B cell (primary cell): Measurements from ENCODE around the gene EPC1. TPM values are rescaled to one million over a fixed set of nuclear protein-coding genes. Genes with fewer than 3 reads are reported as not detected.
A peak's percentile ranks its signal among the peaks of the same experiment; 100 is the strongest.

ENCODE experiments used
- ATAC-seq: fragments of 200-7000 bp; cut with Tn5 transposase; one replicate; pipeline ENCODE4 v1.10.0; 2021; ENCODE audit warnings: low read depth, mild to moderate bottlenecking, moderate number of reproducible peaks, moderate library complexity
- CTCF ChIA-PET: fragments of 350-600 bp; sonication (Branson Sonifier 250); formaldehyde crosslinking; loops from one replicate; lab custom pipeline; 2021; ENCODE audit warnings: antibody characterized with exemption, inconsistent platforms; lab: Charles Lee
- POLR2A ChIA-PET: fragments of 350-600 bp; sonication (Branson Sonifier 250); formaldehyde crosslinking; loops from one replicate; lab custom pipeline; 2021; ENCODE audit warnings: antibody characterized with exemption; lab: Charles Lee
- DNase-seq: peaks from one replicate; pipeline ENCODE4 v3.0.0; 2013
- H2AFZ ChIP-seq: 2 replicates; pipeline ENCODE4 v1.6.1; 2012; ENCODE audit warnings: mild to moderate bottlenecking, low read depth, low read length; ENCODE audit not compliant: insufficient read depth, poor library complexity, severe bottlenecking
- H3K27ac ChIP-seq, 2 donors: 1 replicate in 1 of 2; 2 replicates in 1 of 2; pipeline ENCODE4 v1.5.1; 2012 to 2013; ENCODE audit warnings: low read length in 2 of 2, mild to moderate bottlenecking in 2 of 2, moderate library complexity in 1 of 2
- H3K27me3 ChIP-seq, 4 experiments: fragments of 200-600 bp in 1 of 4; sonication (generic) in 1 of 4; replicated peaks in 1 of 4; 1 replicate in 2 of 4; 2 replicates in 2 of 4; pipeline versions ENCODE4 v1.6.1 to v1.7.0; 2013 to 2016; ENCODE audit warnings: low read length in 3 of 4, mild to moderate bottlenecking in 2 of 4, mixed read lengths in 1 of 4, moderate library complexity in 1 of 4; ENCODE audit not compliant: insufficient read depth in 4 of 4, control insufficient read depth in 3 of 4; ENCODE audit errors: control extremely low read depth in 1 of 4
- H3K36me3 ChIP-seq, 2 experiments: replicated peaks in 1 of 2; 1 replicate in 1 of 2; 2 replicates in 1 of 2; pipeline versions ENCODE4 v1.6.1 to v1.7.1; 2013; ENCODE audit warnings: low read length in 1 of 2; ENCODE audit not compliant: insufficient read depth in 2 of 2, control insufficient read depth in 1 of 2; ENCODE audit errors: control extremely low read depth in 1 of 2, extremely low read depth in 1 of 2
- H3K4me1 ChIP-seq, 2 donors: fragments of 200-600 bp in 1 of 2; sonication (generic) in 1 of 2; 1 replicate in 1 of 2; 2 replicates in 1 of 2; pipeline versions ENCODE4 v1.5.1 to v1.6.1; 2013 to 2017; ENCODE audit warnings: low read length in 2 of 2; ENCODE audit not compliant: control insufficient read depth in 2 of 2, insufficient read depth in 2 of 2
- H3K4me2 ChIP-seq: replicated peaks from 2 replicates; pipeline ENCODE3; 2012; ENCODE audit warnings: mild to moderate bottlenecking, low read depth, low read length; ENCODE audit not compliant: poor library complexity, severe bottlenecking
- H3K4me3 ChIP-seq, 5 experiments: fragments of 200-600 bp in 1 of 5; sonication (generic) in 1 of 5; 1 replicate in 3 of 5; 2 replicates in 2 of 5; pipeline versions ENCODE4 v1.5.1 to v1.7.0; 2011 to 2016; ENCODE audit warnings: low read length in 4 of 5, mild to moderate bottlenecking in 4 of 5, low read depth in 2 of 5, control low read depth in 1 of 5, moderate library complexity in 1 of 5; ENCODE audit not compliant: insufficient read depth in 1 of 5; ENCODE audit errors: control extremely low read depth in 1 of 5, extremely low read depth in 1 of 5
- H3K79me2 ChIP-seq: fragments of 200-600 bp; sonication (generic); one replicate; pipeline ENCODE4 v1.6.0; 2016; ENCODE audit warnings: low read length; ENCODE audit not compliant: control insufficient read depth, insufficient read depth
- H3K9ac ChIP-seq: fragments of 200-600 bp; sonication (generic); 2 replicates; pipeline ENCODE4 v1.6.1; 2017; ENCODE audit warnings: mild to moderate bottlenecking, low read length, moderate library complexity
- H3K9me3 ChIP-seq, 3 donors: one replicate each; pipeline versions ENCODE4 v1.6.1 to v1.7.1; 2013; ENCODE audit warnings: low read length in 2 of 3; ENCODE audit not compliant: control insufficient read depth in 2 of 3, insufficient read depth in 1 of 3; ENCODE audit errors: control extremely low read depth in 1 of 3
- H4K20me1 ChIP-seq: 2 replicates; pipeline ENCODE4 v1.6.0; 2012; ENCODE audit warnings: mild to moderate bottlenecking, low read length; ENCODE audit not compliant: insufficient read depth, control insufficient read depth, poor library complexity, severe bottlenecking
- H3K27ac Mint-ChIP-seq: one replicate; pipeline ENCODE4 v1.8.0; 2021; ENCODE audit warnings: mixed read lengths
- H3K27me3 Mint-ChIP-seq: one replicate; pipeline ENCODE4 v1.8.0; 2021; ENCODE audit warnings: mixed read lengths
- H3K4me1 Mint-ChIP-seq: one replicate; pipeline ENCODE4 v1.8.0; 2021; ENCODE audit warnings: mixed read lengths
- H3K4me3 Mint-ChIP-seq: one replicate; pipeline ENCODE4 v1.8.0; 2021; ENCODE audit warnings: mixed read lengths
- H3K9me3 Mint-ChIP-seq: one replicate; pipeline ENCODE4 v1.8.0; 2022; ENCODE audit warnings: mixed read lengths; ENCODE audit not compliant: insufficient read depth
- CTCF ChIP-seq: fragments of 200-600 bp; IDR thresholded peaks from one replicate; pipeline ENCODE4 v1.8.0; 2022; ENCODE audit warnings: antibody characterized with exemption, mild to moderate bottlenecking
- EZH2 ChIP-seq: IDR thresholded peaks from 2 replicates; pipeline ENCODE4 v1.6.1; 2012; ENCODE audit warnings: borderline replicate concordance, low read depth, mild to moderate bottlenecking, moderate library complexity, low read length; ENCODE audit not compliant: insufficient read depth, poor library complexity, severe bottlenecking
- WGBS: methylation state at CpG from one replicate; pipeline ENCODE4 v1.1.5; 2013; ENCODE audit warnings: missing lambda C conversion rate; ENCODE audit not compliant: insufficient coverage; 5-methylcytosine and 5-hydroxymethylcytosine counted together
- intact Hi-C: fragments of 100-400 bp; cut with micrococcal nuclease; formaldehyde crosslinking; loops from one replicate; pipeline ENCODE4 v1.10.0; 2022
- polyA plus RNA-seq: library from polyadenylated mRNA; depleted of rRNA; stranded (reverse); fragments of >200 nt; gene quantifications from 2 replicates; pipeline ENCODE4 v1.2.3, GENCODE V29; 2012
- total RNA-seq, 2 donors: library from RNA; stranded (reverse); fragments of 120-200 nt in 1 of 2; gene quantifications; 1 replicate in 1 of 2; 2 replicates in 1 of 2; pipeline versions ENCODE4 v1.2.3 to v1.2.4, GENCODE V29; 2013 to 2022

Gene EPC1
- total and polyA plus RNA-seq, 2 donors (not counting 1 experiment from before 2014, with no cell fraction given): 120 to 220 TPM

GRCh38 chr10:32323051-32323450 is 23.9 kb downstream of the EPC1 start:
- no peak overlapping the region for H3K27ac Mint-ChIP-seq

More at GRCh38 chr10:32323051-32323450, 23.9 kb downstream of the EPC1 start:
- ChIA-PET CTCF (no interaction called here), POLR2A (no interaction called here)
- Histone ChIP-seq H3K4me3 (no peak overlapping the region), H3K9me3 (peaks cover 0 to 5% (median 0%) of the 10 kb centered on the region in 3 donors), H3K4me1 (peaks cover 57 to 72% of the 10 kb centered on the region in 2 donors), H2AFZ (no peak overlapping the region), H3K27me3 (no peaks in the 10 kb centered on the region), H4K20me1 (peaks cover 70% of the 10 kb centered on the region), H3K27ac (peak overlapping the region in 1 of 2 donors; percentile 63), H3K4me2 (peak overlapping the region; percentile 13), H3K9ac (no peak overlapping the region), H3K36me3 (peaks cover 0 to 1% of the 10 kb centered on the region in 2 experiments), H3K79me2 (peaks cover 100% of the 10 kb centered on the region)
- Mint-ChIP-seq H3K27me3 (no peaks in the 10 kb centered on the region), H3K9me3 (no peaks in the 10 kb centered on the region), H3K4me1 (peaks cover 83% of the 10 kb centered on the region), H3K4me3 (no peak overlapping the region)
- intact Hi-C loops: no loop called here
- no CpG with 5 or more reads among the region's 2 CpGs for WGBS
- ATAC-seq (no peak), DNase-seq (no peak)
- TF ChIP-seq EZH2 (no peak), CTCF (no peak)
